HepG2 (cell line): ENCODE data around the gene FAM174C. TPM values are rescaled to one million over a fixed set of nuclear protein-coding genes. Genes with fewer than 3 reads are reported as not detected.

Source experiments
- ATF3 ChIP-seq: sonication (generic); formaldehyde crosslinking; IDR thresholded peaks from 2 replicates; pipeline ENCODE4 v1.4.0; 2020; ENCODE audit warnings: missing genetic modification reagents
- ATF7 ChIP-seq, 2 experiments: fragments of 450-650 bp in 1 of 2; sonication (generic) in 1 of 2; formaldehyde crosslinking in 1 of 2; IDR thresholded peaks; 2 replicates each; pipeline versions ENCODE4 v1.4.0 to v1.6.1; 2016 to 2020; ENCODE audit warnings: antibody characterized with exemption in 1 of 2, mild to moderate bottlenecking in 1 of 2, missing genetic modification reagents in 1 of 2
- EEA1 ChIP-seq: sonication (generic); formaldehyde crosslinking; IDR thresholded peaks from 2 replicates; pipeline ENCODE4 v1.5.1; 2020; ENCODE audit warnings: mild to moderate bottlenecking, missing genetic modification reagents, borderline replicate concordance
- FOSL1 ChIP-seq: sonication (generic); formaldehyde crosslinking; IDR thresholded peaks from 2 replicates; pipeline ENCODE4 v1.9.0; 2021; ENCODE audit warnings: missing genetic modification reagents, borderline replicate concordance
- HDAC1 ChIP-seq: sonication (generic); formaldehyde crosslinking; IDR thresholded peaks from 2 replicates; pipeline ENCODE4 v1.5.1; 2020; ENCODE audit warnings: mild to moderate bottlenecking, missing genetic modification reagents
- IKZF4 ChIP-seq: sonication (generic); formaldehyde crosslinking; IDR thresholded peaks from 2 replicates; pipeline ENCODE4 v1.5.1; 2020; ENCODE audit warnings: borderline replicate concordance, mild to moderate bottlenecking, low read depth, missing genetic modification reagents; ENCODE audit errors: not compliant biosample characterization
- MYC ChIP-seq: sonication (generic); formaldehyde crosslinking; IDR thresholded peaks from 2 replicates; pipeline ENCODE4 v1.9.0; 2021; ENCODE audit warnings: missing genetic modification reagents, borderline replicate concordance
- U2AF1 ChIP-seq: fragments of 200-400 bp; formaldehyde crosslinking; optimal IDR thresholded peaks from 2 replicates; pipeline ENCODE3; 2017; ENCODE audit warnings: mild to moderate bottlenecking, low read depth, low read length
- ZC3H13 ChIP-seq: sonication (generic); formaldehyde crosslinking; IDR thresholded peaks from 2 replicates; pipeline ENCODE4 v1.8.1; 2023; ENCODE audit warnings: mild to moderate bottlenecking, missing genetic modification reagents, moderate library complexity
- ZNF572 ChIP-seq: sonication (generic); formaldehyde crosslinking; IDR thresholded peaks from 2 replicates; pipeline ENCODE4 v1.5.1; 2020; ENCODE audit warnings: mild to moderate bottlenecking, missing genetic modification reagents
- ZNF709 ChIP-seq: sonication (generic); formaldehyde crosslinking; IDR thresholded peaks from 2 replicates; pipeline ENCODE4 v1.5.0; 2020; ENCODE audit warnings: mild to moderate bottlenecking, missing genetic modification reagents
- polyA plus RNA-seq, 8 experiments: library from polyadenylated mRNA; depleted of rRNA in 3 of 8; stranded (reverse) in 7 of 8; unstranded in 1 of 8; fragments of >200 nt; fragmentation: Illumina TruSeq in 4 of 8; extraction: Trizol in 4 of 8; gene quantifications; 2 replicates each; pipeline versions ENCODE4 v1.2.1 to v1.2.3, GENCODE V29; 2011 to 2016; ENCODE audit warnings: low read depth in 4 of 8, missing spikeins in 1 of 8, mixed read lengths in 1 of 8; ENCODE audit not compliant: insufficient read depth in 1 of 8
- total RNA-seq, 5 experiments: library from RNA; depleted of rRNA; stranded (reverse); fragments of >200 nt; fragmentation: Illumina TruSeq; extraction: Trizol; gene quantifications; 2 replicates each; pipeline ENCODE4 v1.2.3, GENCODE V29; 2016; ENCODE audit warnings: low read depth in 1 of 5
- TF ChIP-seq, protein P1 (sequence below): sonication (generic); formaldehyde crosslinking; IDR thresholded peaks from 2 replicates; pipeline ENCODE4 v1.5.0; 2020; ENCODE audit warnings: mild to moderate bottlenecking, missing genetic modification reagents

FAM174C gene
- total and polyA plus RNA-seq, 2 of the 13 experiments (the other 11 are each of a cell fraction or from before 2014, with no cell fraction given): 19.5 to 31.3 TPM

- TF ChIP-seq ATF3 (CRISPR knock-in tag): peak; percentile 57
- TF ChIP-seq ATF7 (IDR thresholded peaks at IDR 0.05): no peak
- TF ChIP-seq ATF7 (CRISPR knock-in tag; IDR thresholded peaks at IDR 0.05): peak; percentile 11; the same call in 1 of the 2 replicates
- 0 out of 2 replicates have a peak, but pooled peaks have one; percentile 24 for TF ChIP-seq ZNF709 (CRISPR knock-in tag)
- 0 out of 2 replicates have a peak, but pooled peaks have one; percentile 45 for TF ChIP-seq ZC3H13 (CRISPR knock-in tag)
- no peak for TF ChIP-seq EEA1 (CRISPR knock-in tag)
- 0 out of 2 replicates have a peak, but pooled peaks have one; percentile 4 for TF ChIP-seq MYC (CRISPR knock-in tag)
- TF ChIP-seq HDAC1 (CRISPR knock-in tag): peak; percentile 7; the same call in 1 of the 2 replicates
- TF ChIP-seq, protein P1, sequence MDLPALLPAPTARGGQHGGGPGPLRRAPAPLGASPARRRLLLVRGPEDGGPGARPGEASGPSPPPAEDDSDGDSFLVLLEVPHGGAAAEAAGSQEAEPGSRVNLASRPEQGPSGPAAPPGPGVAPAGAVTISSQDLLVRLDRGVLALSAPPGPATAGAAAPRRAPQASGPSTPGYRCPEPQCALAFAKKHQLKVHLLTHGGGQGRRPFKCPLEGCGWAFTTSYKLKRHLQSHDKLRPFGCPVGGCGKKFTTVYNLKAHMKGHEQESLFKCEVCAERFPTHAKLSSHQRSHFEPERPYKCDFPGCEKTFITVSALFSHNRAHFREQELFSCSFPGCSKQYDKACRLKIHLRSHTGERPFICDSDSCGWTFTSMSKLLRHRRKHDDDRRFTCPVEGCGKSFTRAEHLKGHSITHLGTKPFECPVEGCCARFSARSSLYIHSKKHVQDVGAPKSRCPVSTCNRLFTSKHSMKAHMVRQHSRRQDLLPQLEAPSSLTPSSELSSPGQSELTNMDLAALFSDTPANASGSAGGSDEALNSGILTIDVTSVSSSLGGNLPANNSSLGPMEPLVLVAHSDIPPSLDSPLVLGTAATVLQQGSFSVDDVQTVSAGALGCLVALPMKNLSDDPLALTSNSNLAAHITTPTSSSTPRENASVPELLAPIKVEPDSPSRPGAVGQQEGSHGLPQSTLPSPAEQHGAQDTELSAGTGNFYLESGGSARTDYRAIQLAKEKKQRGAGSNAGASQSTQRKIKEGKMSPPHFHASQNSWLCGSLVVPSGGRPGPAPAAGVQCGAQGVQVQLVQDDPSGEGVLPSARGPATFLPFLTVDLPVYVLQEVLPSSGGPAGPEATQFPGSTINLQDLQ (CRISPR knock-in tag): no peak
- no peak for TF ChIP-seq IKZF4 (CRISPR knock-in tag)
- TF ChIP-seq U2AF1: peak; percentile 5
- TF ChIP-seq FOSL1 (CRISPR knock-in tag): peak; percentile 40; the same call in 1 of the 2 replicates
- no peak for TF ChIP-seq ZNF572 (CRISPR knock-in tag)
Measured at GRCh38 chr19:1252821-1253513, 22.4 kb upstream of the FAM174C start (continued).
